NB4 (cell line): ENCODE results near the gene GRIK3.

Source experiments
- DNase-seq: peaks from one replicate; pipeline ENCODE4 v3.0.0; 2010; ENCODE audit warnings: low read depth
- H3K4me3 ChIP-seq: one replicate; pipeline ENCODE4 v1.5.1; 2011; ENCODE audit warnings: mild to moderate bottlenecking, low read depth, low read length, moderate library complexity
- CTCF ChIP-seq: IDR thresholded peaks from one replicate; pipeline ENCODE4 v1.5.1; 2012; ENCODE audit warnings: low read depth, low read length
- MYC ChIP-seq: IDR thresholded peaks from 2 replicates; pipeline ENCODE4 v1.6.1; 2011; ENCODE audit warnings: low read depth, low read length
- POLR2A ChIP-seq: IDR thresholded peaks from 2 replicates; pipeline ENCODE4 v1.6.1; 2011; ENCODE audit warnings: mild to moderate bottlenecking; ENCODE audit not compliant: insufficient read length; ENCODE audit errors: extremely low read depth
- TF ChIP-seq, protein P1 (sequence below): IDR thresholded peaks from 2 replicates; pipeline ENCODE4 v1.6.1; 2011; ENCODE audit warnings: low read depth, low read length

The GRIK3 gene

GRCh38 chr1:36790191-36790590 lies 244.1 kb downstream of the GRIK3 start:
- TF ChIP-seq POLR2A (no peak), MYC (no peak), CTCF (no peak)
- TF ChIP-seq, protein P1, sequence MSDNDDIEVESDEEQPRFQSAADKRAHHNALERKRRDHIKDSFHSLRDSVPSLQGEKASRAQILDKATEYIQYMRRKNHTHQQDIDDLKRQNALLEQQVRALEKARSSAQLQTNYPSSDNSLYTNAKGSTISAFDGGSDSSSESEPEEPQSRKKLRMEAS: no peak
- H3K4me3 ChIP-seq: no peak overlapping the region
- no peak for DNase-seq

DNA sequence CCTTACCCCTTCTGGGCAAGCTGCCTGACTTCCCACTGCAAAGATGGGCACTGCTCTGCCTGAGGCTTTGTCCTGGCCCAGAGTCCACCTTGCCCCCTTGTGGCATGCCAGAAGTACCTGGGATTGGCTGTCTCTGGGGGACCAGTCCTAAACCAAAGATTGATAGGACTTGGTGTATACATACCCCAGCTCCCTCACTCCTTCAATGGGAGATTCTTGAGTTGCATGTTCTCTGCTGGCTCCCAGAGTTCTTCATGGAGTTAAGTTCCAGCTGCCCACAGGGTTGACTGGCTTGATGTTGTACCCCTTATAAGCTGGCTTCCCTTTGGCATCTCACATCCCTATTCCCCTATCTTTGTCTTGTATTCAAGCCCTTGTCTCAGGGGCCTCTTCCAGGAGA lies 244.8 kb downstream of the GRIK3 start:
- H3K4me3 ChIP-seq: no peak overlapping the region
- no peak for DNase-seq
- TF ChIP-seq, protein P1: no peak
- TF ChIP-seq MYC (no peak), POLR2A (no peak), CTCF (no peak)

- TF ChIP-seq MYC (no peak), CTCF (no peak), POLR2A (no peak)
- TF ChIP-seq, protein P1: no peak
- DNase-seq: no peak
- no peak overlapping the region for H3K4me3 ChIP-seq
Measured at GRCh38 chr1:36787312-36787913, 246.9 kb downstream of the GRIK3 start.

DNA sequence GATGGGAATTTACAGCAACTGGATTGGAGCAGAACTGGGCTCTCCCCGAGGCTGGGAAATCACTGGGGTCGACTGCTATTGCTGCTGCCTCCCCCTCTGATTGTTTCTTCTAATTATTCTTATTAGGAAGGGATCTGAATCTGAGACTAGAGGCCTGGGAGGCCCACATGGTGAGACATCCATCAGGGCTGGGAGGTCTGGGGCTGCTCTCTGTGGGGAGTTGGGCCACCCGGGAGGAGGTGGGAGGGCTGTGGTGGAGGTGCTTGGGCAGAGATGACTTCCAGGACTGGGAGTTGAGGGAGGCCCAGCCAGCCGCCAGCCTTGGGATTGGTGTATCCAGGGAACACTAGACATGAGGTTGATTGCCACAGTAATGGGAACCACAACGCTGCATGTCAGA lies 247.9 kb downstream of the GRIK3 start:
- DNase-seq: no peak
- no peak for TF ChIP-seq POLR2A
- TF ChIP-seq MYC: no peak
- TF ChIP-seq, protein P1: no peak
- no peak for TF ChIP-seq CTCF
- H3K4me3 ChIP-seq: no peak overlapping the region

- no peak for DNase-seq
- H3K4me3 ChIP-seq: no peak overlapping the region
- TF ChIP-seq CTCF (no peak), POLR2A (no peak), MYC (no peak)
- TF ChIP-seq, protein P1: no peak
Measured at GRCh38 chr1:36784147-36784859, 250.0 kb downstream of the GRIK3 start.

- H3K4me3 ChIP-seq: no peak overlapping the region
- no peak for DNase-seq
- TF ChIP-seq POLR2A (no peak), MYC (no peak), CTCF (no peak)
- TF ChIP-seq, protein P1: no peak
Measured at GRCh38 chr1:36783475-36783874, 250.8 kb downstream of the GRIK3 start.
